ENCODE results near the gene LPP. TPM values are rescaled to one million over a fixed set of nuclear protein-coding genes. Genes with fewer than 3 reads are reported as not detected.

The LPP gene
- polyA plus RNA-seq, 2 of the 4 experiments (the other 2 are of a cell fraction), result 11.0 to 30.8 TPM

GRCh38 chr3:188844096-188844495, 690.1 kb downstream of the LPP start:
- ChIA-PET CTCF (interaction anchor here (0.6 to 1.0 kb wide), 2 partner anchors 31 to 112 kb away, joined by 3 read pairs; no protein-coding TSS in a partner anchor), POLR2A (no interaction called here)
- peaks cover 4% of the 10 kb centered on the region; the same call in 1 of the 3 replicates for H3K4me1 ChIP-seq

GRCh38 chr3:188845514-188845913, 691.6 kb downstream of the LPP start:
- Histone ChIP-seq H3K27ac (no peak overlapping the region), H3K4me1 (no peaks in the 10 kb centered on the region), H3K9me3 (no peaks in the 10 kb centered on the region), H3K4me2 (no peak overlapping the region), H3K4me3 (no peak overlapping the region)
- TF ChIP-seq SREBF2 (IDR thresholded peaks at IDR 0.05), result no peak
- TF ChIP-seq PHF8 (IDR thresholded peaks at IDR 0.05; ENCODE audit: borderline replicate concordance, low read depth), result no peak
- no peak for FAIRE-seq
- DNase-seq (ENCODE audit: low read depth in 1 of 2, low spot score in 1 of 2), result no peak
- ChIA-PET CTCF (no interaction called here), POLR2A (no interaction called here)
- WGBS (ENCODE audit: missing lambda C conversion rate), result 88% methylated on average over 3 of the region's 3 CpGs
- ATAC-seq, result no peak

More at GRCh38 chr3:188844096-188844495, 690.1 kb downstream of the LPP start:
- 85% methylated on average over 1 of the region's 1 CpG for WGBS (ENCODE audit: missing lambda C conversion rate)
- ATAC-seq, result no peak
- DNase-seq (ENCODE audit: low read depth in 1 of 2, low spot score in 1 of 2), result no peak
- FAIRE-seq, result no peak
- Histone ChIP-seq H3K4me2 (no peak overlapping the region), H3K9me3 (no peaks in the 10 kb centered on the region), H3K27ac (no peak overlapping the region), H3K4me3 (no peak overlapping the region)
- TF ChIP-seq RCOR1 (IDR thresholded peaks at IDR 0.05; ENCODE audit: low read depth, low read length), result no peak
- TF ChIP-seq ZC3H11A (IDR thresholded peaks at IDR 0.05), result no peak
- TF ChIP-seq TFCP2L1 (CRISPR knock-in tag; IDR thresholded peaks at IDR 0.05), result no peak
- TF ChIP-seq BHLHE40 (IDR thresholded peaks at IDR 0.05; ENCODE audit: low read depth, low read length), result no peak
- TF ChIP-seq FOXS1 (CRISPR knock-in tag; IDR thresholded peaks at IDR 0.05), result no peak
- TF ChIP-seq HOXA7 (CRISPR knock-in tag; IDR thresholded peaks at IDR 0.05), result no peak
- no peak for TF ChIP-seq RNF2 (IDR thresholded peaks at IDR 0.05; ENCODE audit: borderline replicate concordance, low read depth)
- TF ChIP-seq EP300 (IDR thresholded peaks at IDR 0.05), result no peak
- no peak for TF ChIP-seq FOSB (CRISPR knock-in tag; IDR thresholded peaks at IDR 0.05)
- no peak for TF ChIP-seq MAZ (IDR thresholded peaks at IDR 0.05; ENCODE audit: borderline replicate concordance, low read depth, low read length)
- TF ChIP-seq EHF (CRISPR knock-in tag; IDR thresholded peaks at IDR 0.05), result no peak
- TF ChIP-seq POLR2A (IDR thresholded peaks at IDR 0.05; ENCODE audit: low read length), result no peak
- TF ChIP-seq MAX (IDR thresholded peaks at IDR 0.05), result no peak
- no peak for TF ChIP-seq ZFP36 (IDR thresholded peaks at IDR 0.05; ENCODE audit: borderline replicate concordance, partially characterized antibody)
- TF ChIP-seq EHMT2 (IDR thresholded peaks at IDR 0.05; ENCODE audit: low read depth), result no peak
- no peak for TF ChIP-seq SREBF2 (IDR thresholded peaks at IDR 0.05)
- no peak for TF ChIP-seq JUN (IDR thresholded peaks at IDR 0.05)
- no peak for TF ChIP-seq FOSL2 (IDR thresholded peaks at IDR 0.05)
- no peak for TF ChIP-seq FOSL2 (CRISPR knock-in tag; IDR thresholded peaks at IDR 0.05)
- no peak for TF ChIP-seq MYC (IDR thresholded peaks at IDR 0.05; ENCODE audit: borderline replicate concordance, low read length)
- TF ChIP-seq SMC3 (IDR thresholded peaks at IDR 0.05), result no peak

GRCh38 chr3:188848947-188849346, 695.0 kb downstream of the LPP start:
- whole genome bisulfite sequencing (ENCODE audit: missing lambda C conversion rate), result 87% methylated on average over 8 of the region's 8 CpGs
- no peak for DNase-seq (ENCODE audit: low read depth in 1 of 2, low spot score in 1 of 2)
- ChIA-PET POLR2A (no interaction called here), CTCF (no interaction called here)
- no peak for ATAC-seq
- H3K4me1 ChIP-seq, result no peaks in the 10 kb centered on the region
- H3K9me3 ChIP-seq, result no peaks in the 10 kb centered on the region
- H3K27ac ChIP-seq, result no peak overlapping the region
- no peak overlapping the region for H3K4me2 ChIP-seq
- TF ChIP-seq TP53 (CRISPR knock-in tag; IDR thresholded peaks at IDR 0.05) (no peak), ZNF302 (CRISPR knock-in tag; IDR thresholded peaks at IDR 0.05) (no peak), ESRRA (IDR thresholded peaks at IDR 0.05; ENCODE audit: borderline replicate concordance, low read length) (no peak), SREBF2 (IDR thresholded peaks at IDR 0.05) (no peak), GATA3 (IDR thresholded peaks at IDR 0.05; ENCODE audit: borderline replicate concordance) (no peak), RNF2 (IDR thresholded peaks at IDR 0.05; ENCODE audit: borderline replicate concordance, low read depth) (no peak), MYC (IDR thresholded peaks at IDR 0.05; ENCODE audit: borderline replicate concordance, low read length) (no peak), FOXS1 (CRISPR knock-in tag; IDR thresholded peaks at IDR 0.05) (no peak)
- H3K4me3 ChIP-seq, result no peak overlapping the region
- no peak for FAIRE-seq
